NCI-H82 (cell line): ENCODE data around the gene SPO11.

Experiments used
- DNase-seq: peaks from one replicate; lab custom pipeline; 2025; lab: John Stamatoyannopoulos, UW

Gene SPO11, protein sequence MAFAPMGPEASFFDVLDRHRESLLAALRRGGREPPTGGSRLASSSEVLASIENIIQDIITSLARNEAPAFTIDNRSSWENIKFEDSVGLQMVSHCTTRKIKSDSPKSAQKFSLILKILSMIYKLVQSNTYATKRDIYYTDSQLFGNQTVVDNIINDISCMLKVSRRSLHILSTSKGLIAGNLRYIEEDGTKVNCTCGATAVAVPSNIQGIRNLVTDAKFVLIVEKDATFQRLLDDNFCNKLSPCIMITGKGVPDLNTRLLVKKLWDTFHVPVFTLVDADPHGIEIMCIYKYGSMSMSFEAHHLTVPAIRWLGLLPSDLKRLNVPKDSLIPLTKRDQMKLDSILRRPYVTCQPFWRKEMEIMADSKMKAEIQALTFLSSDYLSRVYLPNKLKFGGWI

DNA sequence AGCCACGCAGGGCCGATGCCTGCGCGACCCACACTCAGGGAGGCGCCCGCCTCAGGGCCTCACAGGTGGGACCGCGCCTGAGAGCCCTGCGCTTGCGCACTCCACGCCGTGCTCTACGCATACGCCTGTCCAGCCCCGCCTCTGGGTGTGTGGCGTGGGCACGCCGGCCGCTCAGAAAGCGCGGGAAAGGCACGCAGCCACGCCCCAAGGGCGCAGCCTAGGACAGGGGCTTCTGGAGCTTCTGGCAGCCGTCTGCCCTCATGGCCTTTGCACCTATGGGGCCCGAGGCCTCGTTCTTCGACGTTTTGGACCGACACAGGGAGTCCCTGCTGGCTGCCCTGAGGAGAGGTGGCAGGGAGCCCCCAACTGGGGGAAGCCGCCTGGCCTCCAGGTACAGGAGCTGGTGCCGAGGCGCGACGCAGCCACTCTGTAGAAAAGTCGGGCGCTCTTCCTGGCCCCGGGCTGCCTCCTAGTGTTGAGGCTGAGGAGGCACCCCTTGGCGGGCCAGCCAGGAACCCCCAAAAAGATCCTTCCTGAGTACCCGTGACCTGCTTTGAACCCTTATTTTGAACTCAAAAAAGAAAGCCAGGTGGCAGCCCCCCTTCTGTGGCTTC lies at the start of gene SPO11:
SPO11 (plus strand) TSS at position 196 of the 614 bp plus-strand sequence; CDS start at position 261, 65 bp downstream.
- no peak for DNase-seq

DNA sequence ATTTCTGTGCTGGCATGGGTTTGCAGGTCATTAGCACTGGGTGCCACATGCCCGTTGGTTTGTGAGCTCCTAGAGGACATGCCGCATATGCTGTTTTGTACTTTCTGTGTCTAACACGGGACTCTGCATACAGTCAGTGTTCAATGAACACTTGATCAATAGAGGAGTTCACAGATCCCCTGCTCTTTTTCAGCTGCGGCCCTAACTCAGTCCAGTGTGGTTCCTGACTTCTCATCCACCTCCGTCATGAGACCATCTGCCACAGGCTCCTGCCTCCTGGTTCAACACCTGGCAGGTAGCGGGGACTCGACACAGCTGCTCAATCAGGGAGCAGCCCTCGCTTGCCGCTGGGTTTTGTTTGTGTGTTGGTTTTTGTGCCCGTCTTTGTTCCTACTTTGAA lies 49.4 kb upstream of the SPO11 start:
- no peak for DNase-seq

DNA sequence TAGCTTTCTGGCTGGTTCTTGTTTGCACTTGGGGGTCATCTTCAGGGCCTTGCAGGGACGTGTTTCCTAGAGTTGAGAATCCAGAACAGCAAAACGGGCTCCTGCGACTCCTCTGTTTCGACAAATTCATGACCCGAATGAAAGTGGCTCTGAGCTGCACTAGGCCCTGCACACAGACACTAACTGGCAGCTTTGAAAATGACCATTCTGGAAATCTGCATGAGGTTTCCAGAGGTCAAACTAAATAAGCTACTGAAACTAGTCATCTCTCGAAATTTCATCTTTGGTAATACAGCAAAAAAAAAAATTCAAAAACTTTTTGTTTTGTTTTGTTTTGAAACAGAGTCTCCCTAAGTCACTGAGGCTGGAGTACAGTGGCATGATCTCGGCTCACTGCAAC lies 47.7 kb upstream of the SPO11 start:
- DNase-seq, result no peak

DNA sequence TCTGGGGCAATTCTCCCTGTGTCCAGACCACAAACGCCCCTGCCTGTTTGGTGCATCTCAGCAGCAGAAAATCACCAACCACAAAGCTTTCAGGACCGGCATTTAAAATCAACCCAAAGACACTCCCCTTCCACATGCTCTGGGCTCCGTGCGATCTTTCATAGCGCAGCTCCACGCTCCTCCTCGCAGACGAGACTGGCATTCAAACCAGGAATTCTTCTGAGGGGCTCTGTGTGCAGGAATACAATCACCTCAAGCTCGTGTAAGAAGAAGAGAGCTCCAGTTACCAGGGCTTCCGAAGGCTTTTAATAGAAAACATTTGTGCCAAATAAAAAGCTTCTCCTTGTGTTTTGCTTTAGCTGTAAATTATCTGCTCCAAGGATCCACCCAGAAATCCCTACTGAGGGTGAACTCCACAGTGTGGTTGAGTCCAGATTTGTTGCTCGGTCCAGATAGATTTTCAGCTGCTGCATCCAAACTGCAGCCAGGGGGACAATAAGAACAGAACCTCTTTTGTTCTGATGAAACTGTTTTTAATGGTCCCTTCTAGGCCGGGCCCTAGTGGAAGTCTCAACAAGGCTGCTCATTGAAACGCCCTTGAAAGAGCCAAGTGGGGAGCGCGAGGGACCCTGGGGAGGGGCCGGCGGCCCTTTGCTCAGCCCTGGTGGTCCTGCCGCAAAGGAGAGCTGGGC lies 46.8 kb upstream of the SPO11 start:
- DNase-seq, result no peak

DNA sequence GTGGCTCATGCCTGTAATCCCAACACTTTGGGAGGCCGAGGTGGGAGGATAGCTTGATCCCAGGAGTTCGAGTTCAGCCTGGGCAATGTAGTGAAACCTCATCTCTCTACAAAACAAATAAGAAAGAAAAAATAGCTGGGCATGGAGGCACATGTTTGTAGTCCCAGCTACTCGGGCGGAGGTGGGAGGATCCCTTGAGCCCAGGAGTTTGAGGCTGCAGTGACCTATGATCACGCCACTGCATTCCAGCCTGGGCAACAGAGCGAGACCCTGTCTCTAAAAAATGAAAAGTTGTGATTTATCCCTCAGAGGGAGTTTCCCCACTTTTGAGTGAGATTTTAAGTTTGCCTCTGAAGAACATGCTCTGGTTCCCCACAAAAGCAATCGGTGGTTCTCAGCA lies 45.7 kb upstream of the SPO11 start:
- DNase-seq, result no peak

DNA sequence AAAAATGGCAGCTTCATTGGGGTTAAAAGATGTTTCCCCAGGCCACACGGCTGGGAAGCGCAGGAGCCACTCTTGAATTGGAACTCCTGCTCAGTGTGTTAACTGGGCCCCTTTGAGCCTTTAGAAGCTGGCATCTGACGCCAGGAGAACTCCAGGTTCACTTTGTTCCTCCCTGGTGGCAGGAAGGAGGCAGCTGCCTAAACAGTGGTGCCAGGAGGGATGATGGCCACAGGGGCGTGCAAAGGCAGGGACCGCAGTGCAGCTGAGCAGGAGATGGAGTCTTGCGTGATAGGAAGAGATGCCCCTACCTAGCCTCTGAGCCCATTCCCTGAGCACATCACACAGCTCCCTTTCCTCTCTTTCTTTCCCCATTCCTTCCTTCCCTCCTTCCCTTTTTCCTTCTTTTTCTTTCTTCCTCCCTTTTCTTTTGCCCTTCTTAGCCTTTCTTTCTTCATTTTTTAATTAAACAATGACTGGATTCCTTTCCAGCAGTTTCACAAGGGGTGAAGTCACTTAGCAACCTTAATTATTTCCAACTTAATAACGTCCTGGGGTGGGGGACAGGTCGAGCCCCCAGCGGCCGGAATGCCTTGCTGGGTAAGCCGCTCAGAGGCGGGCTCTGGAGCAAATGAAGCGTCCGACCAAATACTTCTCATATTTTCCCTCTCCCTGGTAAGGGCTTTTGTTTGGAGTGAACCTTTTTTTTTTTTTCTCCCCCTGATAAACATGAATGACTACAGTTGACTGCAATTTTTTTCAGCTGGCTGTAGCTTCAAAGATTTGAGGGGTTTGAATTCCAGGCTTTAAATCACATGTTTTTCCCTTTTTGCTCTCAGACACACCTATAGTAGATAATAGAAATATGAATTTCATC lies 42.4 kb upstream of the SPO11 start:
- no peak for DNase-seq

DNA sequence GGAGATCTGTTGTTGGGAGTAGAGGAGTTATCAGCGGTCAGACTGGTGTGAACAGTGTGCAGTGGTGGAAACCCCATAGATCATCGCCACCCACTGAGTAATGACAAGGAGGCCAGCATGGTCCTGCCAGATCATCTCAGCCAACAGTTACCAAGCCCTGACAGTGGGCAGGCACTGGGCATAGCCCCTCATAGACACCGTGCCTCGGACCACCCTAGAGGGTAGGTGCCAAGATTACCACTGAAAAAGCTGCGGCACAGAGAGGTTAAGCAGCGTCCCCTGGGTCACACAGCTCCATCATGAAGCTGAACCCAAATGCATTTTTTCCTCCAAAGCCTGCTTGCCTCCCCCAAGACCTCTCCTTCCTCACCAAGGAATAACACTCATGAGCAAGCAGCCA lies 41.7 kb upstream of the SPO11 start:
- no peak for DNase-seq

DNA sequence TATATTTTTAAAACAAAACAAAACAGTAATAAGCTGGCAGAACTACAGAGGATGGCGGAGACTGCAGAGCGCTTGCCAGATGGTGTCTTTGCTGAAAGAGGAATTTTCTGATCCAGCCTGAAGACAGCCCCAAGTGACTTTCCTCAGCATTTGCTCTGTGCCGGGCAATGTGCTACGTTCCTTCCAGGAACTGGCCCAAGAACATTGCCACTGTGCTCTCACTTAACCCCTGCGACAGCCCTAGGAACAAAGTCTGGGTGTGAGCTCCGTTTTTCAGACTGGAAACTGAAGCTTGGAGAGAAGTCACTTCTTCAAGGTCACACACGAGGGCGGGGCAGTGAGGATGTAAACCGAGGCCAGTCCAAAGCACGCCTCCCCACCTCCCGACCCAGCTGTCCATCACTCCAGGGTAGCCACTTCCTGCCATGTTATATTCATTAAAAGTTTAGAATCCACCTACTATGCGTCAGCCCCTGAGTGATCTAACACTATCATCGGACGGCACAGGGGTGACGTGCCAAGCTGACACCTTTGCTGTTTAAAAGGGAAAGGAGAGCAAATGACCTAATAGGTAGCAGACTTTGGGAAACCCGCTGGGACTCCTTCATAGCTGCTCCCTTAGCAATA lies 40.8 kb upstream of the SPO11 start:
- DNase-seq, result no peak

DNA sequence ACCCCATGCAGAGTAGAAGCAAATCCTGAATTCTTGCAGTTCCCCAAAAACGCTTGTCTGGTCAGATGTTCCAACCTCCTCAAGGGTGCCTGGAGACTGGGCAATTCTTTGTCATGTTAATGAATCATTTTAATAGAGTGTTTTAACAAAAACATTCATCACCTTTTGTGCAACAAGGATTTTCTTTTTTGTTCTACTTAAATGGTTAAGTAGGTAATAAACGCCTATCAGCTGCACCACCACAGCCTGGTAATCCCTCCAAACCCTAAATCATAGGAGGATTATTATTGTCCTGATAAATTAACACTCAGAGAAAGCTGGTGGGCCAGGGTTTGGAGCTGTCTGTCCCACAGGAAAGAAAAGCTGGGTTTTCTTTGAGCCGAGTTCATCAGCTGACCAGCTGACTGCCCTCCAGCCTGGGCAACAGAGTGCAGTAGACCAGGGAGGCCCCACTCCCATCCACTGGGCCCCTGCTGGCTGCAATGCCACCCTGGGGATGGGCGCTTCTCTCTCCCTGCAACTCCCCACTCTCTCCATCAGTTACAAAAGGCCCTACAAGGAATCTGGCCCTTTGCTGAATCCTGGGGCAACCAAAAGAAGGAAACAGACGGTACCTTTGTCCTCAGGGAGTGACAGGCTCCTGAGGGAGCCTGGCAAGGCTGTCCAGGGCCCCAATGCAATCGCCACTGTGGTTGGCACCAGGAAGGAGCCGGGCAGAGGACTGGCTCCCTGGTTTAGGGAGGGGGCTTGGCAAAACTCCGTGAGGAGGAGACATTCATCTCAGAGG lies 40.0 kb upstream of the SPO11 start:
- DNase-seq, result peak; percentile 59

DNA sequence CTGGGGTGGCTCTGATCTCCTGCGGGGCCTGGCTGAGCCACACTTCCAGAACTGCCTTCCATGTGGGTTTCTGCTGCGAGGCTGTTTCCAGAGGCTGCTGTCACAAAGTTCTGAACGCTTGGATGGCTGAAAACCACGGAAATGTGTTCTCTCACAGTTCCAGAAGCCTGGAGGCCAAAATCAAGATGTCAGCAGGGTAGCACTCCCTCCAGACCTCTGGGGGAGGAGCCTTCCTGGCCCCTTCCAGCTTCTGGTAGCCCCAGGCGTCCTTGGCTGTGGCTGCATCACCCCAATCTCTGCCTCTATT lies 39.5 kb upstream of the SPO11 start:
- DNase-seq, result no peak

DNA sequence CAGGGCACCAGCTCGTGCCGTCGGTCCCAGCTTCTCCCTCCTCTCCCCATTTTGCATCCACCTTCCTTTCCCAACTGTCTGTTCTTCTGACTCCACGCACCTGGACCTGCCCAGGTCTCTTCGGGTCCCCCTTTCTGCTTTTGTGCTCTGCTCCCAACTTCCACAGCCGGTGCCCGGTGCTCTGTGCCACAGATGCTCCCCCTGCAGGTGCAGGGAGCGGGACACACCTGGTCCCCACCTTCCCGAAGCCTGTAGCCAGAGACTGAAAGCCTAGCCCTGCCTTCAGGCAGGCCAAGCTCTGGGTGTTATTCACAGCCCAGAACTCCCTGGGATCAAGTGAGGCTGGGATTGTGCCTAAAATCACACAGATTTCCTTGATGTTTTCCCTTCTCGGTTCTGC lies 38.6 kb upstream of the SPO11 start:
- DNase-seq, result no peak

DNA sequence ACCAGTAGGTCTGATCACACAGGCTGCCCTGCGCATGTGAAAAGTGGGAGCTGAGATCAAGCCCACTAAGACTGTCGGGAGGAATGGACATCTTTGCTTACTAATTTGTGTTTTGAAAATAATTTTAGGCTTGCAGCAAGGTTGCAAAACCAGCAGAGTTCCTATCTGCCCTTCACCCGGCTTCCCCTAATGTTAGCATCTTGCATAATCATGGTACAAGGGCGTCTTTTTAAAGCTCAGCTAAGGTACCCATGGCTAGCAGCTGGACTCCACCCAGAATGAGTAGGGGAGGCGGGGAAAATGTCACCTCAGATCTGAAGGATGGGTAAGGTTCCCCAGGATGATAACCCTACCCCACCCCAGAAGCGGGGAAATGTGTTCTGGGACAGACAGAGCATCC lies 37.9 kb upstream of the SPO11 start:
- DNase-seq, result no peak

DNA sequence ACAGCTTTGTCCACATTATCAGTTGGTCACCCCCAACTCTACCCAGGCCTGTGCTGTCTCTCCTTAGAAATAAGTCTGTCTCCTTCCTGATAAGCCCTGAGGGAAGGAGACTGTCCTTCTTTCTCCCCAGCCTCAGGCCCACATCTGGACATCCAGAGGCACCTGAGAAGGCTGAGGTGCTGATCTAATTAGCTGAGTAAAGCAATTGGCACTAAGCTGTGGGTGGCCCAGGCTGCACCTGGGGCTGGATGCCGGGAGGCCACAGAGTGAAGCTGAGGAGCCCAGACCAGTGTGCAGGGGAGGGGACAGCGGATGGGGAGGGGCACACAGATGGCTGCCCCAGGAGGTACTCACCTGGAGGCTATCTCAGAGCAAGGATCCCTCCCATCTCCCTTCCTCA lies 37.0 kb upstream of the SPO11 start:
- DNase-seq, result no peak

DNA sequence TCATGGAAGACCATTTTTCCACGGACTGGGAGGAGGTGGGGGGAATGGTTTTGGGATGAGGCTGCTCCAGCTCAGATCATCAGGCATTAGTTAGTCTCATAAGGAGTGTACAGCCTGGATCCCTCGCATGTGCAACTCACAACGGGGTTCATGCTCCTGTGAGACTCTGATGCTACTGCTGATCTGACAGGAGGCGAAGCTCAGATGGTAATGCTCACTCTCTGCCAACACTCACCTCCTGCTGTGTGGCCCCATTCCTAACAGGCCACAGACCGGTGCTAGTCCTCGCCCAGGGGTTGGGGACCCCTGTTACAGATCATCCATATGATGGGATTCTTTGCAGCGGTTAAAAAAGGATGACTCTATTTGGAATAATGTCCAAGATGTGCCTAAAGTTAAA lies 35.6 kb upstream of the SPO11 start:
- no peak for DNase-seq

DNA sequence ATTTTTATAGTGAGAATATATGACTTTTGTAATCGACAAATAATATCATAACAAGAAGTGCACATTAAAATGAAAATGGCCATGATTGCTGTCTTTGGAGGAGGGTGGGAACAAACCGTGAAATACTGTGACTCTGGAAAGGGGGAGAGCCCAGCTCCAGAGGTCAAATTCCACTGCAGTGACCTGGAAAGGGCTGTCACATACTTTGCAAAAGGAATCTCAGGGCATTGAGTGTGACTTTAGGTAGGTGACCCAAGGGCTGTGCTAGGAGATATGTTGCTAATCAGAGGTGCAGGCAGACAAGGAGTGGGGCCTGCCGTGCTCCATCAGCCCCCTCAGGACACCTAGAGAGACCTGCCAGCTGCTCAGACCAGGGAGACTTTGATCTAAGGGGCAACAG lies 35.1 kb upstream of the SPO11 start:
- no peak for DNase-seq

DNA sequence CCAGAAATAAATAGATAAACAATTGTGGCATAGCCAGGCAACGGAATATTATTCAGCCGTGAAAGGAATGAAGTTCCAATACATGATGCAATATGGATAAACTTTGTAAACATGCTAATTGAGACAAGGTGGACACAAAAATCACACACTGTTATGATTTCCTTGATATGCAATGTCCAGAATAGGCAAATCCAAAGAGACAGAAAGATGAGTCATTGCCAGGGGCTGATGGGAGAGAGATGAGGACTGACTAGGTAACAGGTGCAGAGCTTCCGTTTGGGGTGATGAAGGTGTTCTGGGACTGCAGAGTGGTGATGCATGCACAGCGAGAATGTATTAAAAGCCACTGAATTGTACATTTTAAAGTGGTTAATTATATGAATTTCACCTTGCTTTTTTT lies 31.1 kb upstream of the SPO11 start:
- DNase-seq, result no peak

DNA sequence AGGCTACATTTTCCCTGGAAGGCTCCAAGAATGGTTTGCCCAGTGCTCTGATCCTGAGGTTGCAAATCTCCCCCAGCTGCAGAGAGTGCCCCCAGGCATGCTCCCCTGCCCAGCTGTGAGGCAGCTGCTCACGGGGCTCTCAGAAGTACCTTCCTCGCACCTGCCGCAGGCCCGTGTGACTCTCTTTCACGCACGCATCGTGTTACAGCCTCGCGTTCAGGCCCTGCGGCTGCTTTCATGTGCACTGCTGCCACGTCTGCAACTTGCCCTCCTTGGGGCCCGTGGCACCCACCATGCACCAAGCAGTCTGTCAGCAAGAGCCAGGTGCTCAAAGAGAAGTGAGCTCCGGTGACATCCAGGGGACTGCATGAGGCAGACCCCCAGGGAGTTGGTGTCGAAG lies 28.6 kb upstream of the SPO11 start:
- DNase-seq, result no peak

DNA sequence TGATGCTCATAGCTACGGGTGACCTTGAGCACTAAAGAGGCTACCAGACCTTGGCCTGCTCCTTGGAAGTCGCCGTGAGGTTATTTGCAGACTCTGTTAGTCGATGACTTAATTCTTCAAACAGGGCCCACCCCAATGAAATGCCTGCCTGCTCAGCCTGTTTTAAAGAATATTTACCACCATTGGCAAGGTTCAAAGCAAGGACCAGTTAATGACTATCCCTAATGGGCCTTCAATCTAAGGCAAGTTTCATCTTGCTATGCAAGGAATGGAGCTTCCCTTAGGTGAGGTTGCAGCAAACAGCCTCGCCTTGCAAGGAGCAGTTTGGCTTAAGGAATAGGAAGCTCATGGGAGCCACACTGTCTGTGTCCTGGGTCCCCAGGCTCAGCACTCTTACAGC lies 22.9 kb upstream of the SPO11 start:
- DNase-seq, result no peak

DNA sequence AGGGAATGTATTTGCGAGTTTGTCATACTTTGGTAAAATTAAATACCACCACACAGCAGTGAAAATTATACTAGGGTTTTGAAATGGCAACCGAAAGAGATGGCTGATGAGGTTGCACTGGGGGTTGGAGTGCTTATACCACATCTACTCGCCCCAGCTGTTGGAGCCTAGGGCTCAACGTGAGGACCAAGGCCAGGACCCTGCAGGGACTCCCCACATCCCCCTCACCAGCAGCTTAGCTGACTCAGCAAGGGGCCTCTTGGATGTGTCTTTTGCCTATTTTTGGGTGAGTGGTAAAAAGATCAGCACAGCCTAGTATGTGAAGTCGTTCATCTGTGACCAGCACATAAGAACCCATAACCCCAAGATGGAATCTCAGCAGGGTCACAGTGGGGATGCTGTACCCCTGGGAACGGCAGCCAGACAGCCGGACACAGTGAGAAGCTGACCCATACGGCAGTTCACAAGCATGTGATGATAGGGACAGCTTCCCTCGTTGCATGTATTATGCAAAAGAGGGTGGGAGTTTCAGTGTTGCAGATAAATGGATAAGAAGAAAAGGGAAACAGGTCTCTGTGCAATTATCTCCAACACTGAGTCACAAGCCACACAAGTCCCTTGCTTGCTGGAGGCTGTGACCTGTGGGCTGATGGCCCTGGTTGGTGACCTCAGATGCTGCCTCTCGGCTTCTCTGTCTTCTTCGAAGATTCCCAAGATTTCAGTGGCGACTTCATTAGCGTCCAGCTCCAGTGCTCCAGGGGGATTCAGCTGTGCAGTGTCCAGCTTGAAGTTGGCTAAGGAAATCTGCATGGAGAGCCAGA lies 20.9 kb upstream of the SPO11 start:
- DNase-seq, result no peak

DNA sequence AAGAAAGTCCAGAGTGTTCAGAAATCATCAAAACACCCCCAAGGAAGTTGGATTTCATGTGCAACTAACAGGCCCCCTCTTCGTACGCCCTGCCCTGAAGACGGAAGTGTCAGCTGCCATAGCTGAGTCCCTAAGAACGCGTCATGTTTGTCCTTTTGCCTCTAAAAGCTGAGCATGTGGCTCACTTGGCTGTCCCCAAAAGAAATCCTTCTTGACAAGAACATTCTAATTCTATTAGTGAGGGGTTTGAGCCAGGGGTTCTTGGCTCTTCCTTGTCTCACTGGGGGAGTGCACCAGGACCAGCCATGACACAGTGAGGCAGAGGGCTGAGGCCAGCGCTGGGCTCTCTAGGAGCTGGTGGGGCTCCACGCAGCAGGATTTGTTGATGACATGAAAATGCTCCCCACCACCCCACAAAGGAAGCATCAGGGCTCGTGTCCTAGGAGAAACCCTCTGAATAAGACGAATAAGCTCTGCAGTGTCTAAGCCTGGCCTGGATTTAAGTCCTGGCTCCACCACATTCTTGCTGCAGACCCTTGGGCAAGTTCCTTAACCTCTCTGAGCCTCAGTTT lies 20.0 kb upstream of the SPO11 start:
- no peak for DNase-seq
